Subcutaneous abdominal adipose tissue (tissue), 5 donors: Measurements from ENCODE around the gene PDE4A.
"Not testable (repeated sequence)": the region's sequence is repeated elsewhere in the genome, so short reads cannot be mapped to it uniquely, and the experiment has no call there.

ENCODE experiments used
- H3K27ac ChIP-seq: one replicate; pipeline ENCODE4 v1.7.0; 2013; ENCODE audit warnings: low read depth, mild to moderate bottlenecking, inconsistent platforms, low read length, moderate library complexity
- H3K27me3 ChIP-seq, 5 donors: one replicate each; pipeline ENCODE4 v1.7.0; 2013; ENCODE audit warnings: low read length in 5 of 5, inconsistent platforms in 1 of 5; ENCODE audit not compliant: control insufficient read depth in 5 of 5, insufficient read depth in 4 of 5
- H3K36me3 ChIP-seq, 5 donors: one replicate each; pipeline ENCODE4 v1.7.0; 2013; ENCODE audit warnings: low read length in 5 of 5; ENCODE audit not compliant: control insufficient read depth in 5 of 5, insufficient read depth in 5 of 5
- H3K4me1 ChIP-seq, 5 donors: one replicate each; pipeline ENCODE4 v1.7.0; 2013; ENCODE audit warnings: low read length in 5 of 5, mild to moderate bottlenecking in 3 of 5, moderate library complexity in 1 of 5; ENCODE audit not compliant: control insufficient read depth in 5 of 5, insufficient read depth in 5 of 5
- H3K4me3 ChIP-seq, 5 donors: one replicate each; pipeline ENCODE4 v1.7.0; 2013; ENCODE audit warnings: low read length in 5 of 5, low read depth in 1 of 5
- H3K9ac ChIP-seq, 5 donors: one replicate each; pipeline ENCODE4 v1.7.0; 2013; ENCODE audit warnings: low read length in 5 of 5, mild to moderate bottlenecking in 4 of 5, moderate library complexity in 3 of 5
- H3K9me3 ChIP-seq, 5 donors: one replicate each; pipeline ENCODE4 v1.7.0; 2013; ENCODE audit warnings: low read length in 5 of 5; ENCODE audit not compliant: control insufficient read depth in 5 of 5
- donor health status: healthy.
- donor health status: healthy.
- donor health status: healthy.
- donor health status: healthy.
- donor health status: healthy.

Gene PDE4A

DNA sequence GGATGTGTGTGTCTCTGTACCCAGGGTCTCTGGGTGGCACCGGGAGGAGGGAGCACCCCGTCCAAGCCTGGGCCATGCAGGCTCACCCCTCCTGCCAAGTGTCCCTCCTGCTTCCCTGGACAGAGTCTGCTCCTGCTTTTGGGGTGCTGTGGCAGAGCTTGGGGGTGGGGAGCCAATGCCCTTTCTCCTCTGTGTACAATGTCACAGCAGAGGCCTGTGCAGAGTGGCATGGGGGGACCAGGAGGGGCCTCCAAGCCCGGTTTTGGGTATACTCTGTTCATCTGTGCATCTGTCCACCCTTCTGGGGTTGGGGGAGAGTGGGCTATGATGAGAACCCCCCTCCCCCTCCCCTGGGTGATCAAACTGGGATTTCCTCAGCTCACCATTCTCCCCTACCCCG is 33.5 kb downstream of the PDE4A start:
- no peaks in the 10 kb centered on the region for H3K9me3 ChIP-seq
- no peak overlapping the region for H3K9ac ChIP-seq
- H3K36me3 ChIP-seq: peaks cover 0 to 58% (median 26%) of the 10 kb centered on the region in 5 donors
- no peaks in the 10 kb centered on the region for H3K4me1 ChIP-seq
- no peak overlapping the region for H3K4me3 ChIP-seq
- H3K27ac ChIP-seq: no peak overlapping the region
- H3K27me3 ChIP-seq: no peaks in the 10 kb centered on the region

DNA sequence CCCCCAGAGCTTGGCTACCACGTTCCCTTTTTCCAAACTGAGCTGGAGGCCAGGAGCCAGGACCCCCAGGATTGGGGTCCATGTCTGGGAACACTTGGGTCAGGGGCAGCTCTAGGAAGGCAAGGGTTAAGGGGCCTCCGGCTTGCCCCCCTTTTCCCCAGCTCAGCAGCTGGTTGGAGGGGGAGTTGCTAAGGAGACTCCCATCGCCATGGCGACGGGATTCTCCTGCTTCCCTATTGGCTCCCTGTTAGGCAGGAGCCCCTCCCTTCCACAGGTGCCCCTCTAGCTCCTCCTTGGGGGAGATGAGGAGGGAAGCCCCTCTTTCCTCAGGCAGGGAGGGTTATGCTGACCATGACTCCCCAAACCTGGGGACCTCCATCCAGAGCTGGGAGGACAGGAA is 33.9 kb downstream of the PDE4A start:
- no peak overlapping the region for H3K9ac ChIP-seq
- no peaks in the 10 kb centered on the region for H3K27me3 ChIP-seq
- H3K36me3 ChIP-seq: peaks cover 0 to 58% (median 26%) of the 10 kb centered on the region in 5 donors
- H3K4me3 ChIP-seq: no peak overlapping the region
- H3K27ac ChIP-seq: no peak overlapping the region
- no peaks in the 10 kb centered on the region for H3K4me1 ChIP-seq
- H3K9me3 ChIP-seq: no peaks in the 10 kb centered on the region

- H3K4me1 ChIP-seq, H3K9ac ChIP-seq, H3K9me3 ChIP-seq, H3K4me3 ChIP-seq, H3K27me3 ChIP-seq, H3K27ac ChIP-seq: not testable (repeated sequence)
- peaks cover 0 to 52% (median 24%) of the 10 kb centered on the region in 5 donors for H3K36me3 ChIP-seq
Observed at GRCh38 chr19:10458733-10459132, 38.4 kb downstream of the PDE4A start.

DNA sequence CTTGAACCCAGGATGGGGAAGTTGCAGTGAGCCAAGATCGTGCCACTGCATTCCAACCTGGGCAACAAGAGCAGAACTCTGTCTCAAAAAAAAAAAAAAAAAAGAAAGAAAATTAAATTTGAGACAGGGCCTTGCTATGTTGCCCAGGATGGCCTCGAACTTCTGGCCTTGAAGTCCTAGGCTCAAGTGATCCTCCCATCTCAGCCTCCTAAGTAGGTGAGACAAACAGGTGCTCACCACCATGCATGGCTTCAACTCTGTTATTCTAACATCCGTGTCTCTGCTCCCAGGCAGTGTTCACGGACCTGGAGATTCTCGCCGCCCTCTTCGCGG is 40.3 kb downstream of the PDE4A start:
- no peak overlapping the region for H3K9ac ChIP-seq
- peaks cover 0 to 59% (median 29%) of the 10 kb centered on the region in 5 donors for H3K36me3 ChIP-seq
- H3K4me3 ChIP-seq: no peak overlapping the region
- H3K27me3 ChIP-seq: no peaks in the 10 kb centered on the region
- peaks cover 0 to 6% (median 6%) of the 10 kb centered on the region in 5 donors for H3K4me1 ChIP-seq
- H3K27ac ChIP-seq: no peak overlapping the region
- no peaks in the 10 kb centered on the region for H3K9me3 ChIP-seq

GRCh38 chr19:10461047-10461949 is 41.0 kb downstream of the PDE4A start:
- Histone ChIP-seq H3K27ac (no peak overlapping the region), H3K27me3 (no peaks in the 10 kb centered on the region), H3K36me3 (peaks cover 0 to 59% (median 29%) of the 10 kb centered on the region in 5 donors), H3K9me3 (no peaks in the 10 kb centered on the region), H3K4me3 (peak overlapping the region in 4 of 5 donors; percentile 46 to 56 (median 51)), H3K9ac (peak overlapping the region in 1 of 5 donors; percentile 17), H3K4me1 (peaks cover 0 to 6% (median 6%) of the 10 kb centered on the region in 5 donors)

DNA sequence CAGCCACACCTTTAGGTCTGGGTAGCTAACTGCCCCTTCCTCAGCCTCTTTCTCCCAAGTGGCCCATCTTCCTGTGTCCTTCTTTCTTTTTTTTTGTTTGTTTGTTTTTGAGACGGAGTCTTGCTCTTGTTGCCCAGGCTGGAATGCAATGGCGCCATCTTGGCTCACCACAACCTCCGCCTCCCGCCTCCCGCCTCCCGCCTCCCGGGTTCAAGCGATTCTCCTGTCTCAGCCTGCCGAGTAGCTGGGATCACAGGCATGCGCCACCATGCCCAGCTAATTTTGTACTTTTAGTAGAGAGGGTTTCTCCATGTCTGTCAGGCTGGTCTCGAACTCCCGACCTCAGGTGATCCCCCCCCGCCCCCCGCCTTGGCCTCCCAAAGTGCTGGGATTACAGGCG is 41.7 kb downstream of the PDE4A start:
- not testable (repeated sequence) for H3K9me3 ChIP-seq, H3K4me1 ChIP-seq, H3K27ac ChIP-seq, H3K27me3 ChIP-seq, H3K9ac ChIP-seq, H3K4me3 ChIP-seq
- H3K36me3 ChIP-seq: peaks cover 0 to 66% (median 35%) of the 10 kb centered on the region in 5 donors

DNA sequence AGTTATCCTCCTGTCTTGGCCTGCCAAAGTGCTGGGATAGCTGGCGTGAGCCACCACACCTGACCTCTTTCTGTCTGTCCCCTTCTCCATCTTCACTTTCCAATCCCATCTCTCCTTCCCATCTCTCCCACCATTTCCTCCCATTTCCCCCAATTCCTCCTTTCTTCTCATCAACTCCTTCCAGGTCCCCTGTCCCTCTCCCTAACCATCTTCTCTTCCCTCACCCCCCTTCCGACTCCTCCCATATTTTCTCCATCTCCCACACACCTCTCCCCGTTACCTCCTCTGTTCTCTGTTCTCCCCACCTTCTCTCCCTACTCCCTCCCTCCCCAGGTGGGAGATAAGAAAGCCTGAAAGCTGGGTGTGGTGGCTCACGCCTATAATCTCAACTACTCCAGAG is 42.2 kb downstream of the PDE4A start:
- no peak overlapping the region for H3K4me3 ChIP-seq
- H3K36me3 ChIP-seq: peaks cover 0 to 68% (median 39%) of the 10 kb centered on the region in 5 donors
- H3K27ac ChIP-seq: no peak overlapping the region
- peaks cover 0 to 6% (median 6%) of the 10 kb centered on the region in 5 donors for H3K4me1 ChIP-seq
- H3K27me3 ChIP-seq: no peaks in the 10 kb centered on the region
- no peaks in the 10 kb centered on the region for H3K9me3 ChIP-seq
- H3K9ac ChIP-seq: no peak overlapping the region

DNA sequence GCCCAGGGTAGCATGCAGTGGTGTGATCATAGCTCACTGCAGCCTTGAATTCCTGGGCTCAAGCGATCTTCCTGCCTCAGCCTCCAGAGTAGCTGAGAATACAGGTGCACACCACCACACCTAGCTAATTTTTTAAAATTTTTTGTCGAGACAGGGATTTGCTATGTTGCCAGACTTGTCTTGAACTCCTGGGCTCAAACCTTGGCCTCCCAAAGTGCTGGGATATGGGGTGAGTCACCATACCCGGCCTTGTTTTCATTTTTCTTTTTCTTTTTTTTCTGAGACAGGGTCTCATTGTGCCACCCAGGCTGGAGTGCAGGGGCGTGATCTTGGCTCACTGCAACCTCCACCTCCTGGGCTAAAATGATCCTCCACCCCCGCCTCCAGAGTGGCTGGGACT is 44.1 kb downstream of the PDE4A start:
- no peaks in the 10 kb centered on the region for H3K9me3 ChIP-seq
- no peak overlapping the region for H3K27ac ChIP-seq
- peaks cover 0 to 6% (median 6%) of the 10 kb centered on the region in 5 donors for H3K4me1 ChIP-seq
- H3K36me3 ChIP-seq: peaks cover 0 to 56% (median 29%) of the 10 kb centered on the region in 5 donors
- no peak overlapping the region for H3K4me3 ChIP-seq
- H3K9ac ChIP-seq: no peak overlapping the region
- no peaks in the 10 kb centered on the region for H3K27me3 ChIP-seq

GRCh38 chr19:10467104-10467706 is 46.9 kb downstream of the PDE4A start:
- no peak overlapping the region for H3K27ac ChIP-seq
- no peak overlapping the region for H3K9ac ChIP-seq
- peaks cover 0 to 49% (median 27%) of the 10 kb centered on the region in 5 donors for H3K36me3 ChIP-seq
- no peaks in the 10 kb centered on the region for H3K4me1 ChIP-seq
- H3K9me3 ChIP-seq: no peaks in the 10 kb centered on the region
- no peaks in the 10 kb centered on the region for H3K27me3 ChIP-seq
- H3K4me3 ChIP-seq: no peak overlapping the region

- peaks cover 0 to 40% (median 26%) of the 10 kb centered on the region in 5 donors for H3K36me3 ChIP-seq
- H3K27ac ChIP-seq: no peak overlapping the region
- H3K4me1 ChIP-seq: peaks cover 0 to 3% (median 2%) of the 10 kb centered on the region in 5 donors
- no peak overlapping the region for H3K4me3 ChIP-seq
- H3K9ac ChIP-seq: no peak overlapping the region
- H3K9me3 ChIP-seq: no peaks in the 10 kb centered on the region
- no peaks in the 10 kb centered on the region for H3K27me3 ChIP-seq
Observed at GRCh38 chr19:10468133-10468532, 47.8 kb downstream of the PDE4A start.
